Measurements from ENCODE around the gene DGKD. TPM values are rescaled to one million over a fixed set of nuclear protein-coding genes. Genes with fewer than 3 reads are reported as not detected.

DGKD gene, protein sequence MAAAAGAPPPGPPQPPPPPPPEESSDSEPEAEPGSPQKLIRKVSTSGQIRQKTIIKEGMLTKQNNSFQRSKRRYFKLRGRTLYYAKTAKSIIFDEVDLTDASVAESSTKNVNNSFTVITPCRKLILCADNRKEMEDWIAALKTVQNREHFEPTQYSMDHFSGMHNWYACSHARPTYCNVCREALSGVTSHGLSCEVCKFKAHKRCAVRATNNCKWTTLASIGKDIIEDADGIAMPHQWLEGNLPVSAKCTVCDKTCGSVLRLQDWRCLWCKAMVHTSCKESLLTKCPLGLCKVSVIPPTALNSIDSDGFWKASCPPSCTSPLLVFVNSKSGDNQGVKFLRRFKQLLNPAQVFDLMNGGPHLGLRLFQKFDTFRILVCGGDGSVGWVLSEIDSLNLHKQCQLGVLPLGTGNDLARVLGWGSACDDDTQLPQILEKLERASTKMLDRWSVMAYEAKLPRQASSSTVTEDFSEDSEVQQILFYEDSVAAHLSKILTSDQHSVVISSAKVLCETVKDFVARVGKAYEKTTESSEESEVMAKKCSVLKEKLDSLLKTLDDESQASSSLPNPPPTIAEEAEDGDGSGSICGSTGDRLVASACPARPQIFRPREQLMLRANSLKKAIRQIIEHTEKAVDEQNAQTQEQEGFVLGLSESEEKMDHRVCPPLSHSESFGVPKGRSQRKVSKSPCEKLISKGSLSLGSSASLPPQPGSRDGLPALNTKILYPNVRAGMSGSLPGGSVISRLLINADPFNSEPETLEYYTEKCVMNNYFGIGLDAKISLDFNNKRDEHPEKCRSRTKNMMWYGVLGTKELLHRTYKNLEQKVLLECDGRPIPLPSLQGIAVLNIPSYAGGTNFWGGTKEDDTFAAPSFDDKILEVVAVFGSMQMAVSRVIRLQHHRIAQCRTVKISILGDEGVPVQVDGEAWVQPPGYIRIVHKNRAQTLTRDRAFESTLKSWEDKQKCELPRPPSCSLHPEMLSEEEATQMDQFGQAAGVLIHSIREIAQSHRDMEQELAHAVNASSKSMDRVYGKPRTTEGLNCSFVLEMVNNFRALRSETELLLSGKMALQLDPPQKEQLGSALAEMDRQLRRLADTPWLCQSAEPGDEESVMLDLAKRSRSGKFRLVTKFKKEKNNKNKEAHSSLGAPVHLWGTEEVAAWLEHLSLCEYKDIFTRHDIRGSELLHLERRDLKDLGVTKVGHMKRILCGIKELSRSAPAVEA
- 10 to 100 TPM in 2 of 3 donors, 1 to 10 TPM in 1; 4.4 to 34.4 (median 15.7) TPM for polyA plus RNA-seq

DNA sequence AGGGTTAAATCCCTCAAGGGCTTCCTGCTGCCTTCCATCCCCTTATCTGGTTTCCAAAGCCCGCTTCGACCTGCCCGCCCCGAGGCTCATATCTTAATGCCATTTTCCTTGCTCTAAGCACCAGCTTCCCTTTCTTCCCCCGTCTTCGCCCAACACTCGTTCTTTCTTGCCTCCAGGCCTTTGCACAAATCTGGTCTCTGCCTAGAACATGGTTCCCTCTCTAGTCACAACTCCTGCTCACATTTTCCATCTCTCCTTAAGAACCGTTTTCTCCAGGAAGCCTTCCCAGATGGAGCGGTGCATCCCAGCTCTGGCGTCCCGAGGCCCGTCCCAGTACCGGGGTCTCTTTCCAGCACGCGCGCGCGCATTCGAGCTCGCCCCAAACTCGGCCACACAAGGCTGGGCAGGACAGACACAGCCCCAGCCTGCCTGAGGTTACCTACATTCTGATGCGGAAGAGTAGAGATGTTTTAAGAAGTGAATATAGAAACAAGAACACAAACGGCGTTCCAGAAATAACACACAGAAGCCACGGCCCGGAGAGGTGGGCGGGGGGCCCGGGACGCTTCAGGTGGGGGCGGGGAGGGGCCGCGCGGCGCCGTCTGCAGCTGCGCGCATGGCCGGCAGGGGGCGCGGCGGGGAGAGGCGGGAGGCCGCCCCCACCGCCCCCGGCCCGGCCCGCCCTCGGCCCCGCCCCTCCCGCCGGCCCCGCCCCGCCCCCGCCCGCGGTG is at the start of gene DGKD:
TSS of gene DGKD (plus strand) at position 726 of the 731 bp plus-strand sequence. CDS start 25 bp downstream, outside the sequence.
- H3K27ac ChIP-seq (ENCODE audit: low read depth, low read length), result no peak within 1 kb of the TSS
- WGBS, 3 donors, result 3 to 4% (median 3%) methylated on average over 40 to 56 of the region's 56 CpGs

DNA sequence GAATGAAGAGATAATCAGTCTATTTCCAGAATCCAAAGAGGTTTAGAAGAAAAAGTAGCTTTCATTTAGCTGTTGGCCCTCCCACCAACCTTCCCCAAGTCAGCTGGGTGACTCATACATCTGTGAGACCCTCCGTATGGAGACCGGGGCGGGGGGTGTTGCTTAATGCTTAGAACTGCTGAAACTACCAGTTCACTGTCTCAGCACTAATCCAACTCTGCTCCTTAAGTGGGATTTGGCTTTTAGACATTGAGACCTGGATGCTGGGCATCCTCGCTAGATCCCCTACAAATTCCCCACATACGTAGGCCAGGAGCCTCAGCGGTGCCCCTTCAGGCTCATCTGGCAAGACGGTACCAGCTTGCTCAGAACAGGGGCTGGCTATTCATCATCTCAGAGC is 46.7 kb upstream of the DGKD start, which contains the start of gene SAG:
TSS of gene SAG (plus strand) at position 252 of the 400 bp plus-strand sequence. CDS start 1,374 bp downstream, outside the sequence.
- WGBS, 3 donors, result 78 to 82% (median 82%) methylated on average over 7 of the region's 7 CpGs

DNA sequence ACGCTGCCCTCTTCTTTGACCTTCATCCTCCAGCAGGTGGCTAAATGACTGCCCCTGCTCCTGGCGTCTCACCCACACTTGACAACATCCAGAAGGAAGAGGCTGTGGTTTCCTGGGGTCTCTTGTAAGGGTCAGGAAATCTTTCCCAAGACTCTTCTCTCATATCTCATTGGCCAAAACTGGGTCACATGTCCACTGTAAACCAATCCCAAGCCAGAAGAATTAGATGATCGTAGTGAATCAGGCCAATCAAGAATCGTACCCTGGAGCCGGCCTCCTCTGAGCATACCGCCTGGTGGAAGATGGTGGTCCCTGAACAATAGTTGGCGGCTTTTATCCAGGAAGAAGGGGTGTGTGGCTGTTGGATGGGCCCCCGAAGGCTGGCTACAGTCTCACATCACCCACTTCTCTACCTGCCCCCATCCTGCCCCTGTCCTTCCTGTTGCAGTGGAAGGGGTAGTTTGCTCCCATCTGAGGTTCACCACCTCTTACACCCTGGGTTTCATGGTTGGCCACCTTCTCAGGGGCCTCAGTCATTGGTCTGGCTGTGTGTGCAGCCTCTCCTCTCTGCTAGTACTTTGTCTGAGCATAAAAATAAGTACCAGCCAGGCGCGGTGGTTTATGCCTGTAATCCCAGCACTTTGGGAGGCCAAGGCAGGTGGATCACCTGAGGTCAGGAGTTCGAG is 42.9 kb upstream of the DGKD start:
- no peak overlapping the region for H3K27ac ChIP-seq (ENCODE audit: low read depth, low read length)
- WGBS, 3 donors, result 76 to 86% (median 84%) methylated on average over 10 to 11 of the region's 11 CpGs

More for the DNA sequence above, 46.7 kb upstream of the DGKD start, which contains the start of gene SAG:
- H3K27ac ChIP-seq (ENCODE audit: low read depth, low read length), result no peak within 1 kb of the TSS

DNA sequence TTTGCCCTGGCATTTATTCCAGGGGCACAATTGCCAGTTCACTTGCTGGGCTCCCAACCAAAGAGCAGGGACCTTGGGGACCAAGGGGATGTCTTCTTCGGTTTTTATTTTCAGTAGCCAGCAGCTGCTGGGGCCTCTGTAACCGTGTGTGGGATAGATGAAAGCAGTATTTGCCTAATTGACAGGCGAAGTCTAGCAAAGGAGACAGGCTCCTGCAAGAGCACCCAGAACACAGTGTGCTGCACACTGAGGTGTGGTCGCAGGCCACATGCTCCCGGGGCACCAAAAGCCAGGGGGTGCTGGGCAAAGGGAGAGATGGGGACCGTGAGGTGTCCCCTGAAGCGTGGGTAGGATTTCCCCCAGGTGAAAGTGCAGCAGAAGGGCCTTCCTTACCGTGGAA is 41.4 kb upstream of the DGKD start:
- no peak overlapping the region for H3K27ac ChIP-seq (ENCODE audit: low read depth, low read length)
- 62 to 76% (median 66%) methylated on average over 8 of the region's 8 CpGs for WGBS, 3 donors

DNA sequence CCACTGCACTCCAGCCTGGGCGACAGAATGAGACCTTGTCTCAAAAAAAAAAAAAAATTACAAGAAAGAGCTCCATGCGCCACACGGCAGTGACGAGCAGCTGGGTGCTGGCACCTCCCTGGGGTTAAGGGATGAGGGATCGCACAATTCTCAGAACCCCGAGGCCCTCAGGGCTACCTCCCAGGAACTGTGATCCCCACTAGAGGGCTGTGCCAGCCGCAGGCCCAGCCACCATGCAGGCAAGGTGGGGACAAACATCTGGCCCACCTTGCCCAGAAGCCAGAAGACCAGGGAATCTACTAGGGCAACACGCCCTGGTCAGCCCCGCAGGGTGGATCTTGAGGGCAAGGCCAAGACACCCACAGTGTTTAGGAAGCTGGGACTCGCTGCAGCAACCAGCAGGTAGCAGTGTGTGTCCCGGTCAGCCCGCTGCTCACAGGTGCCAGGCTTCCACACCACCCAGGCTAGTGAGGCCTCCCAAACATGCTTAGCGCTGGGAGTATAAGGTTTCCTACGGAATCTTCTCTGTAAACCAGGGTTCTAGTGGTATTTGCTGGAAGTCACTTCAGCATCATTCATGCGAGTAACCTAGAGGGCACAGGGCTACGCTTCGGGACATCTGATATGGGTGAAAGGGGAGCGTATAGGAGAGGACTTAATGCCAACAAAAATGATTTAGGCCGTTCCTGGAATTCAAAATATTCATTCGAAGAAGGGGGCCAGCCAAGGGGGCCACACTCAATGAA is 39.9 kb upstream of the DGKD start:
- 89 to 94% (median 94%) methylated on average over 20 of the region's 20 CpGs for WGBS, 3 donors
- no peak overlapping the region for H3K27ac ChIP-seq (ENCODE audit: low read depth, low read length)

DNA sequence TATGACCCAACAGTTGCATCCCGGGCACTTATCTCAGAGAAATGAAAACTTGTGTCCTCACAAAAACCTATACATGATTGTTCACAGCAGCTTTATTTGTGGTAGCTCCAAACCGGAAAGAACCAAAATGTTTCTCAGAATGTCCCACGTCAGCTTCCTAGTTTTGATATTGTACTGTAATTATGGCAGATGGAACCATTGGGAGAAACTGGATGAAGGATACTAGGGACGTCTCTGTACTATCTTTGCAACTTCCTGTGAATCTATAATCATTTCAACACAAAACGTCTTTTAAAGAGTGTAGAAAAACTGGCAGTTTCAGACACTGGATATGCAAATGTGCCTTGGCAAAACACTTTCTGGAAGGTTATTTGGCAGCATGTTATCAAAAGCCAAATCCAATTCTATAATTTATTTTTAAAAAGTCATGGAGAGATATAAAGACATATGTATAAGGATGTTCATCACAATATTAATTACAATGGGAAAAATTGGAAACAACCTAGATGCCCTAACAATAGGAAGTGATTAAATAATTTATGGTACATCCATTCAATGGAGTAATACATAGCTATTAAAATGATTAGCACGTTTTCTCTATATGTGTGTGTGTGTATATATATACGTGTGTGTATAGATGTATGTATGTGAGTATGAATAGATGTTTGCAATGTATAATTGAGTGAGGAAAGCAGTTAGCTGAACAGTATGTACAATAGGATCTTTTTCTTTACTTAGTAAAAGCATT is 36.9 kb upstream of the DGKD start:
- no peak overlapping the region for H3K27ac ChIP-seq (ENCODE audit: low read depth, low read length)
- WGBS, 3 donors, result 58 to 75% (median 69%) methylated on average over 7 of the region's 7 CpGs

DNA sequence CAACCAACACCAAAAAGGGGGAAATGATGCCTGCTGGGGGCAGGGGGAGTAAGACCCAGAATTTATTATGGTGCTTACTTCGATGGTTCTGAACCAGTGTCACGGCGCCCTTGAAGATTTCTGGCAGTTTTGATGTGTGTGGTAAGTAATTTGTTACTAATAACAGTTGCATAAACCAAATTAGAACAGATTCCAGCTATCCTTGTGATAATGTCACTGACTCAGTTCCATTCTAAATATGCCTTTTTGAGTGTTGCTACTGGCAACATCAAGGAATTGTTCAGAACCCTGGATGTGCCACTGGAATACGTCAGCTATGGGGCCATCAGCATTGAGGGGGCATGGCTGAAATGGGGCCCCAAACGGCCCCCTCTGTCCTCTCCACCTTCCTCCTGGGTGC is 35.0 kb upstream of the DGKD start:
- no peak overlapping the region for H3K27ac ChIP-seq (ENCODE audit: low read depth, low read length)

DNA sequence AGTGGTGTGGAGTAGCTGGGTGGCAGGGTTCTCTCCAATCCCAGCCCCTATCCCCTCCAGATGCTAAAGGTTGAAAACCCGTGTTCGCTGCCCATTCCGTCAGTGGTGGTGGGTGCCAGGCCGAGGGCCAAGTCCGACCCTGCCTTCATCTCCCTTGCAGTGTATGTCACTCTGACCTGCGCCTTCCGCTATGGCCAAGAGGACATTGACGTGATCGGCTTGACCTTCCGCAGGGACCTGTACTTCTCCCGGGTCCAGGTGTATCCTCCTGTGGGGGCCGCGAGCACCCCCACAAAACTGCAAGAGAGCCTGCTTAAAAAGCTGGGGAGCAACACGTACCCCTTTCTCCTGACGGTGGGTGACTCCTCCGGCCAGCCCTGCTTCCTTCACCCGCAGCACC is 33.8 kb upstream of the DGKD start:
- no peak overlapping the region for H3K27ac ChIP-seq (ENCODE audit: low read depth, low read length)
- WGBS, 3 donors, result 89 to 94% (median 93%) methylated on average over 17 of the region's 17 CpGs

More for the DNA sequence above, 35.0 kb upstream of the DGKD start:
- WGBS, 3 donors, result 63 to 89% (median 79%) methylated on average over 5 of the region's 5 CpGs

DNA sequence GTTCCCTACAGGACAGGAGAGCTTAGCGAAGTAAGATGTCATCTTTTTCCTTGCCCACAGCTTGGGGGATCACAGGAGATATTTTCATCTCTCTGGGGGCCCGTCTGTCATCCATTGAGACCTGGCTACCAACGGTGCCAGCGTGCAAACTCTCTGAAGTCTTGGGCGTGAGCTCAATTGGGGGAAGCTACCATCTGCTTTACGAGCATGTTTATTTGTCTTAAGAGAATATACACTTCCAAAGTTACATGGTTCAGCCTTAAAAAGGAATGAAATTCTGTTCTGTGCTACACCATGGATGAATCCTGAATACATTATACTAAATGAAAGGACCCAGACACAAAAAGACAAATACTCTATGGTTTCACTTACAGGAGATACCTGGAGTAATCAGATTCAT is 33.1 kb upstream of the DGKD start:
- no peak overlapping the region for H3K27ac ChIP-seq (ENCODE audit: low read depth, low read length)
- 70 to 72% (median 71%) methylated on average over 6 of the region's 6 CpGs for WGBS, 3 donors

DNA sequence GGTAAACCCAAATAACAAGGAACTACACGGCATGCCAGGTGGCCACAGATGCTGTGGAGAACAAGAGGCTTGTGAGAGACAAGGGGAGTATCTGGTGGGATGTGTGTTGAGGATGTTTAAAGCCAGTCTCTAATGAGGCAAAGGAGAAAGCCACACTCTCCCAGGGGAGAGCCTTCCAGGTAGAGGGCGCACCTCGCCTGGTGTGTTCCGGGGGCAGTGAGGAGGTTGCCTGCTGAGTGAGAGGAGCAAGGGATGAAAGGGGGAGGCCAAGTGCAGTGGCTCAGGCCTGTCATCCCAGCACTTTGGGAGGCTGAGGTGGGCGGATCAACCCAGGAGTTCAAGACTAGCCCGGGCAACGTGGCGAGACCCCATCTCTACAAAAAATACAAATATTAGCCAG is 30.4 kb upstream of the DGKD start:
- WGBS, 3 donors, result 83 to 95% (median 92%) methylated on average over 8 of the region's 8 CpGs

DNA sequence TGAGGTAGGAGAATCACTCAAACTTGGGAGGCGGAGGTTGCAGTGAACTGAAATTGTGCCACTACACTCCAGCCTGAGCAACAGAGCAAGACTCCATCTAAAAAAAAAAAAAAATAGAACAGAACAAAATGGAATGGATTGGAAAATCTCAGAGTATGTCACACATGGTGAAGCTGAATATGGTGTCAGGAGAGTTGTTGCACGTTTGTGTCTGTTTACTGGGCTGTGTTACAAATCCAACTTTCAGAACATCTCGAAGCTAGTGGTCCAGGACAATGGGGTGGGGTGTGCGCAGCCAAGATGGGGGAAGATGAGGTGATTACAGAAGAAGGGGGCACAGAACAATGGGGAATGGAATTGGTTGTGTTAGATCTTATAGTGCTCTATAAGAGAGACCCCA is 29.0 kb upstream of the DGKD start:
- 73 to 78% (median 74%) methylated on average over 4 of the region's 4 CpGs for WGBS, 3 donors
- H3K27ac ChIP-seq (ENCODE audit: low read depth, low read length), result no peak overlapping the region

More for the DNA sequence above, 30.4 kb upstream of the DGKD start:
- H3K27ac ChIP-seq (ENCODE audit: low read depth, low read length), result no peak overlapping the region

DNA sequence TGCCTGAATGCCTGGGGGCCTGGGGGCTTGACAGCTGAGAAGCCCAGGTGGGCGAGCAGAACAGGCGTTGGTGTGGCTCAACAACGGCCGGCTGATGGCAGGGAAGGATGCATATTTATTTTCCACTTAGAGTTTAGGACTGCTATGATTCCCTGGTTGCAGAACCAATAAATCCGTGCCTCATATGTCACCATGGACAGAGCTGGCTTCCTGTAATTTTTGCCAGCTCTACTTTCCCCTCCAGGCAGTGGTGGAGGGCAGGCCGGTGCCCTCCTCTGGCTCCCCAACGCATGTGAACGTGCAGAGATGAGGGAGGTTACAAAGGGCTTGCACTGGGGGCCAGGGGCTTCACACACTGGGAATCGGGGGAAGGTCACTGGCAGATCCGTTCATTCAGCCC is 28.5 kb upstream of the DGKD start:
- 69 to 82% (median 71%) methylated on average over 10 of the region's 10 CpGs for WGBS, 3 donors
- H3K27ac ChIP-seq (ENCODE audit: low read depth, low read length), result no peak overlapping the region

DNA sequence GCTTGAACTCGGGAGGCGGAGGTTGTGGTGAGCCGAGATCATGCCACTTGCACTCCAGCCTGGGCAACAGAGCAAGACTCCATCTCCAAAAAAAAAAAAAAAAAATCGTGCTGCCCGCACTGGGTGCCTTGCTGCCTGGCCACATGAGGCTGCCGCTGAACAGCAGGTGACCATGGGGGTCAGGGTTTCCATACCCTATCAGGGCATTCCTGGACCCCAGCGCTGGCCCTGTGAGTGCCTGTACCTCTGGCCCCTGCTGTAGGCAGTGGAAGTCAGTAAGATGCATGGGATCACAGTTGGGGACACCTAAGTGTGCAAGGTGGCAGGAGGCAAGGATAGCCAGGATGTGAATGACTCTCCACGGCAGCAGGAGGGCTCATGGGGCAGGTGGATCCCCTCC is 27.8 kb upstream of the DGKD start:
- no peak overlapping the region for H3K27ac ChIP-seq (ENCODE audit: low read depth, low read length)
- 86 to 95% (median 94%) methylated on average over 8 of the region's 8 CpGs for WGBS, 3 donors

DNA sequence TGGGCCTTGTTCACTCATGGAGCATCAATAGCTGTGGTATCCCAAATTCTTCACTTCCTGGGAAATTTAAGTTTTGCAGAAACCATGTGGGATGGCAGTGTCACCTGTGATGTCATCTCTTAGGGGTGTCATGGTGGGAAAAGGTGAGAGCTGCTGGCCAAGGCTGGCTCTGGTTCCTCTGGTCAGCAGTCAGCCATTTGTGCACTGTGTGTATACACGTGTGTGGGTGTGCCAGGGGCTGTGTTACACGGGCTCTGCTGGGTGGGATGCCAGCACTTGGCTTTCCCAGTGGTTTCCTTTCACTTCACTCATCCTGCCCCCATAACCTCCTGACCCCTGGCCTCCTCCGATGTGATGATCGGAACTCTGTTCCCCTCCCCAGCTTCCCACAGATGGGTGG is 25.4 kb upstream of the DGKD start:
- H3K27ac ChIP-seq (ENCODE audit: low read depth, low read length), result no peak overlapping the region
- WGBS, 3 donors, result 71 to 82% (median 72%) methylated on average over 4 of the region's 4 CpGs

DNA sequence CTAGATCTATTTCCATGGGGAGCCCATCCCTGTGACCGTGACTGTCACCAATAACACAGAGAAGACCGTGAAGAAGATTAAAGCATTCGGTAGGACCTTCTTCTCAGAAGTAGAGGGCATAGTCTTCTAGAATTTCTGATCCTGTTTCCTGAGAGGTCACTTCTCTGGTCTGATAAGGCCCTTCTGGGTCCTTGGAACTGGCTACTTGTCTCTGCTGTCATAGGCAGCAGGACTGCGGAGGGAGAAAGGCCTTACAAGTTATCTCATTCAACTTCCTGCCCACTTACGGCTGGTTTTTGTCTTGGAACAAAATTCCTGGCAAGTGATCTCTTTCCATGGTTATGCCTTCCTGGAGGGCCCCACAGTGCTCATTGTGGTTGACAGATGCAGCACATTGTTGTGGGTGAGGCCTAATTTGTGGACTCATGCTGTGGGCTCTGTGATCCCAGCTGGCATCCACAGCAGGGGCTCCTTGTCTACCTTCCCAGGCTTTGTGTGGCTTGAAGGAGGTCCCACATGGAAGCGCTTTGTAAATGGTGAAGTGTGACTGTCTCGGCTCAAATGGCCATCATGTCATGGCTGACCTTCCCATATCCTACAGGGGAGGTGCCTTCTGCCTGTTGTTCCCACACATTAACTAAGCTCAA is 24.7 kb upstream of the DGKD start:
- WGBS, 3 donors, result 76 to 85% (median 82%) methylated on average over 7 of the region's 7 CpGs
- no peak overlapping the region for H3K27ac ChIP-seq (ENCODE audit: low read depth, low read length)

DNA sequence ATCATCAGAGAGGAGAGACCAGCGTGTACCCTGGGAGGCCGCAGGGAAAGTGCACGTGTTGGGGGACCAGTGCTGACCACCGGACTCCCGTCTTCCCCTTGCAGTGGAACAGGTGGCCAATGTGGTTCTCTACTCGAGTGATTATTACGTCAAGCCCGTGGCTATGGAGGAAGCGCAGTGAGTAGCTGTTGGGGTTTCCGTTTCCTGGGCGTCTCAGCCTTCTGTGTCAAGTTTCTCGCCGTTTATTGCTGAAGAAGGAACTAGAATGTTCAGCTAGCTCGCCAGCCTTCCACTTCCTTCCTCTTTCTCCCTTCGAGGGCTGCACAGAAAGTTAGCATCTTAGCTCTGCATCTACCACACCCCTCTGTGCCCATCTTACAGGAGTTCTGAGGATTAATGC is 22.8 kb upstream of the DGKD start:
- 38 to 71% (median 58%) methylated on average over 15 of the region's 15 CpGs for WGBS, 3 donors
- no peak overlapping the region for H3K27ac ChIP-seq (ENCODE audit: low read depth, low read length)
